IPS DF 6.9 (cell line): ENCODE measurements around the gene NEDD4L.
"Not testable (repeated sequence)": the region's sequence is repeated elsewhere in the genome, so short reads cannot be mapped to it uniquely, and the experiment has no call there.

ENCODE experiments used
- DNase-seq: peaks from one replicate; pipeline ENCODE4 v3.0.0-alpha.2; 2013; ENCODE audit warnings: low read depth, low spot score
- H3K27ac ChIP-seq: one replicate; pipeline ENCODE4 v1.5.1; 2013; ENCODE audit warnings: low read length, control low read depth
- H3K27me3 ChIP-seq: 2 replicates; pipeline ENCODE4 v1.6.1; 2013; ENCODE audit warnings: mild to moderate bottlenecking, low read length; ENCODE audit not compliant: control insufficient read depth, insufficient read depth
- H3K36me3 ChIP-seq: 2 replicates; pipeline ENCODE4 v1.6.1; 2013; ENCODE audit warnings: low read length; ENCODE audit not compliant: control insufficient read depth, insufficient read depth
- H3K4me1 ChIP-seq: 2 replicates; pipeline ENCODE4 v1.6.1; 2013; ENCODE audit warnings: low read length; ENCODE audit not compliant: control insufficient read depth, insufficient read depth
- H3K4me3 ChIP-seq: 2 replicates; pipeline ENCODE4 v1.5.1; 2013; ENCODE audit warnings: mild to moderate bottlenecking, low read length
- H3K9me3 ChIP-seq: 2 replicates; pipeline ENCODE4 v1.6.1; 2013; ENCODE audit warnings: low read length, inconsistent platforms; ENCODE audit not compliant: control insufficient read depth, insufficient read depth
- WGBS: extraction: QIAGEN DNeasy Blood & Tissue Kit; methylation state at CpG from one replicate; pipeline ENCODE4 v1.1.7; 2013; ENCODE audit warnings: mixed read lengths, missing lambda C conversion rate; ENCODE audit not compliant: insufficient read length, insufficient coverage; 5-methylcytosine and 5-hydroxymethylcytosine counted together

Gene NEDD4L

DNA sequence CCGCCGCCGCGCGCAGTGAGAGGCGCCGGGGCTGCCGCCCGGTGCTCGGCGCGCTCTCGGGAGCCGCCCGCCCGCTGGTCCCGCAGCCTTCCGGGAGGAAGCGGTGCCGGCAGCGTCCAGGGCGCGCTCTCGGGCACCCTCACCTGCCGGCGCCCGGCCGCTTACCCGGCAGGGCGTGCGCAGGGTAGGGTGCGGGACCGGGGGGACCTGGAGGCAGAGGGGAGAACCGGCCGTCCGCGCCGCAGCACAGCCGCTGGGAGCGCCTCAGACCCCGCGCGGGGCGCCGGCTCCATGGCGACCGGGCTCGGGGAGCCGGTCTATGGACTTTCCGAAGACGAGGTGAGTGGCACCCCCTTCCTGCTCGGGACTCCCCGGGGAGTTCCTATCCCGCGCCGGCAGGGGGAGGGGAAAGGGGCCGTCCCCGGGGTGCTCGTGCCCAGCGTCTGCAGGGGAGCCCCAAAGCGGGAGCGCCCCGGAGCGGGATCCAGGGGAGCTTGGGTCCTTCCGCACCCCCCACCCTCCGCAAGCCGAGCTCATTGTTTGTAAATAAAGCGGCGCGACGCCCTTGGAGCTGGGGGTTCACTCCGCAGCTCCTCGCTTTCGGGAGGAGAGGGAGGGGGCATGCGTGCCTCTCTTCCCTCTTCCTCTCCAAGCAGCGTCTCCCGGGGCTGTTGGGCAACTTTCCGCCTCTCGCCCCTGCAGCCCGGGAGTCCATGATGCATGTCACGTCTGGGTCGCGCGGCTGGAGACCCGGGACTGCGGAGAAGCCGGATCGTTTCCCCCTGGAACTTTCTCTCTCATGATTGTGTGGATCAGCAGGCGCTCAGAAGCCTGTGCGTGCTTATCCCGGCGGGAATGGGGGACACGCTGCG, 580 bp downstream of the NEDD4L start:
- Histone ChIP-seq H3K27ac (no peak overlapping the region), H3K36me3 (no peaks in the 10 kb centered on the region), H3K4me3 (peak overlapping the region; percentile 96), H3K9me3 (no peaks in the 10 kb centered on the region), H3K4me1 (peaks cover 4% of the 10 kb centered on the region; the same call in 1 of the 2 replicates), H3K27me3 (no peaks in the 10 kb centered on the region; the same call in none of the 2 replicates)
- WGBS = no CpG with 5 or more reads among the region's 94 CpGs
- DNase-seq = no peak

DNA sequence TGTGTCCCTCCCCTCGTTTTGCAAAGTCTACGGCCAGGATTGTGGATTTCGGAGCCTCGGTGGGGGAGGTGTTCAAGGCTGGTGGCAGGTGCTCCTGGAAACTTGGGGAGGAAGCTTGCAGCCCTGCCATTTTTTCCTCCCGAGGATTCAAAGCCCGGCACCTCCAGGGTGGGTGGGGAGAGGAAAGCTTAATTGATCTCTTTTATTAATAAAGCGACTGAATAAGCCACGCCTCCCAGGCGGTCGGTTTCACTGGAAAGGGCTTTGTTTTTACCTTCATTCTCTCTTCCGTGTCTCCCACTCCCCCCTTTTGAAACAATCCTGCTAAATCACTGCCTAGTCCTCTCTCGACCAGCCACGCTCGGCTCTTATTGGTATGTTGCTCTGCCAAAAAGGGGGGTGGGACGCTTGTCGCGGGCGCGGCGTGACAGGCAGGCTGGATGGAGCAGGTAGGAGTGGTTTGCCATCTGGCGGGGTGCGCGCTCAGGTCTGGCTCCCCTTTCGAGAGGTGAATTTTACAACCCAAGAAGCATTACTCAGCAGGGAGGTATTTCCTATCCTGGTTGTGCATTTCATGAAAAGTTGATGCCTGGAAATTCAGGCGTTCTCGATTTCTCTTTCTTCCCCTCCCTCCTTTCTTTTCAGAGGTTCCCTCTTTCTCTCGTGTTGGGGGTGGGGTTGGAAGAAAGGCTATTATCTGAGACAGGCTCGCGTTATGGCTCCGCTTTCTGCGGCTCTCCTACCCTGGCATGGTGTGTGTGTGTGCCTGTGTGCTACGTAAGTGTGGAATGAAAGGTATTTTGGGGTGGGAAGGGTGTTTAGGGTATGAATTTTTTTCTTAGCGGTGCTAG, 1.4 kb downstream of the NEDD4L start:
- H3K9me3 ChIP-seq = no peaks in the 10 kb centered on the region
- no peaks in the 10 kb centered on the region for H3K36me3 ChIP-seq
- H3K27ac ChIP-seq = no peak overlapping the region
- DNase-seq = no peak
- H3K27me3 ChIP-seq = no peaks in the 10 kb centered on the region; the same call in none of the 2 replicates
- 100% methylated on average over 1 of the region's 33 CpGs for WGBS
- H3K4me1 ChIP-seq = peaks cover 4% of the 10 kb centered on the region; the same call in 1 of the 2 replicates
- H3K4me3 ChIP-seq = peak overlapping the region; percentile 96

DNA sequence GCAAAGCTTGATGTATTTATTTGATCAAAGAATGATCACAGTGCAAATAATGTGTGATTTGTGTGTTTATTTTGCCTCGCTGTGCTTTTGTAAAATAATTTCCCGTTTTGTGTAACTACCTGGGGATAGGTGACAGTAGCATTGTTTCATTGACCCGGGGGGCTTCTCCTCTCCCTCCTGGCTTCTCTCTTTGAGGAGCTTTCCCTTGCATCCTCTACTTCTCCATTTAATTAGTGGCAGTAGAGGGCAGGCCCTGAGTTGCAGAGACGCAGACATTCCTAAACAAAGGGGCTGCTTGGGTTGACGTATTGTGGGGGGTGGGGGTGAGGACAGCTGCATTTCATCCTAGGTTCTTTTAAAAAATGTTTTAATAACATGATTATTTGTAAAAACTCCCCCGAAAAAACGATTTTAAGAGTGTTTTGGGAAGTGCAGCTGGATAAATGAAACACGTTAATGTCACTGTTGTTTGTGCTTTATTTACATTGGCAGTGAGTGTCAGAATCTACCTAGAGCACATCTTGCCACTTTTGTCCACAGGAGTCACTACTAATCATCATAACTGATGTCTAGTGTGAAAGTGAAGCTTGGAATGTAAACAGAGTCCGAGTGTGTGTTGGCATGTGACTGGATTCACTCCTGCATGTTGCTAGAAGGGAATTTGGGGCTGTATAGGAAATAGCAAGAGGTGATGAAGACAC, 2.2 kb downstream of the NEDD4L start:
- Histone ChIP-seq H3K4me1 (peaks cover 4% of the 10 kb centered on the region; the same call in 1 of the 2 replicates), H3K36me3 (no peaks in the 10 kb centered on the region), H3K27ac (no peak overlapping the region), H3K4me3 (peak overlapping the region; percentile 96; the same call in 1 of the 2 replicates), H3K9me3 (no peaks in the 10 kb centered on the region), H3K27me3 (no peaks in the 10 kb centered on the region; the same call in none of the 2 replicates)
- no CpG with 5 or more reads among the region's 9 CpGs for WGBS
- DNase-seq = no peak

DNA sequence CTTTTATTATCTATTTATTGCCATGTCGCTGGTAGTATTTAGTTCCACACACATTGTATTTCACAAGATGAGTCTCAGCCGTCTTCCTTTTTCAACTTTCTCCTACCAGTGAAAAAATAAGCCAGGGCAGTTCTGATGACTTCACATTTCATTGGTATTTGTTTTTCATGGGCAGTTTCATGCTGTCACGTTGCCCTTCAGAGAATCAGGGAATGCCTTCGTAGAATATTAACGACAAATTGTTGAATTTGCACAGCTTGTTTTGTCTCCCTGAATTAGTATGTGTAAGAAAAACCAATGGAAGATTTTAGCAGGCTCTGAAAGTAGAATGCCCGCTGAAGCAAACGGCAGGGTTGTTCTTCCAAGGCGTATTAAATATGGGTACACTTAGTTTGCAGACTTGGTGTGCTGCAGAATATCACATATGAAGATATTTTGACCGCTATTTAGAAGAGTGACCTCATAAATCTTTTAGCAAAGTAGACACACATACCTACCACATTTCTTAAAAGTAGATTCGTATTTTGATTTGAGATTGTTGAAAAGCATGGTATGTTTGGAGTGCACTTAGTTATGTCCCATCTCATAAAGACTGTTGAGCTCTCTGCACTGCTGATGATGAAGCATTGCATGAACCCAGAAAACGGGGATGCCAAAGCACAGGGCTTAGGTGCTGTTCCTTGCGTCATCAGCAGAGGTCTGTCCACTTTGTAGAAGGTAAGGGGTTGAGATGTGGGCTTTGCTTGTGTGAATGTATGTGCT, 2.9 kb downstream of the NEDD4L start:
- no peak overlapping the region for H3K4me3 ChIP-seq
- no peak overlapping the region for H3K27ac ChIP-seq
- no peaks in the 10 kb centered on the region for H3K36me3 ChIP-seq
- no CpG with 5 or more reads among the region's 12 CpGs for WGBS
- H3K4me1 ChIP-seq = peaks cover 4% of the 10 kb centered on the region; the same call in 1 of the 2 replicates
- no peaks in the 10 kb centered on the region; the same call in none of the 2 replicates for H3K27me3 ChIP-seq
- no peaks in the 10 kb centered on the region for H3K9me3 ChIP-seq
- no peak for DNase-seq

DNA sequence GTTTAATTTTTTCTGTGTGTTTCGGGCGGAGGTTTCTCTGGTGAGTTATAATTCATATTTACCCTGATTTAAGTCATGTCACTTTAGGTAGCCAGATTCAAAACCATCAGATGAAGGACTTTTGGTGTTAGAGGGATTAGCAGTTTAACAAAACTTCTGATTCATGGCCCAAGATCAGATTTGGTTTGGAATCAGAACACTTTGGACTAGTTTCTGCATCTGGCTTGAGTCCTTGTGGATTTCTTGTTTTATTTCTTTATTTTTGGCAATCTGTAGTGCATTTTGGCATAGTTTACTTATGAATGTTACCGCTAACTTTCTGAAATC, 3.5 kb downstream of the NEDD4L start:
- H3K9me3 ChIP-seq = no peaks in the 10 kb centered on the region
- peaks cover 4% of the 10 kb centered on the region; the same call in 1 of the 2 replicates for H3K4me1 ChIP-seq
- no peak overlapping the region for H3K4me3 ChIP-seq
- no peaks in the 10 kb centered on the region for H3K36me3 ChIP-seq
- DNase-seq = no peak
- H3K27ac ChIP-seq = no peak overlapping the region
- WGBS = no CpG with 5 or more reads among the region's 3 CpGs
- H3K27me3 ChIP-seq = no peaks in the 10 kb centered on the region; the same call in none of the 2 replicates

DNA sequence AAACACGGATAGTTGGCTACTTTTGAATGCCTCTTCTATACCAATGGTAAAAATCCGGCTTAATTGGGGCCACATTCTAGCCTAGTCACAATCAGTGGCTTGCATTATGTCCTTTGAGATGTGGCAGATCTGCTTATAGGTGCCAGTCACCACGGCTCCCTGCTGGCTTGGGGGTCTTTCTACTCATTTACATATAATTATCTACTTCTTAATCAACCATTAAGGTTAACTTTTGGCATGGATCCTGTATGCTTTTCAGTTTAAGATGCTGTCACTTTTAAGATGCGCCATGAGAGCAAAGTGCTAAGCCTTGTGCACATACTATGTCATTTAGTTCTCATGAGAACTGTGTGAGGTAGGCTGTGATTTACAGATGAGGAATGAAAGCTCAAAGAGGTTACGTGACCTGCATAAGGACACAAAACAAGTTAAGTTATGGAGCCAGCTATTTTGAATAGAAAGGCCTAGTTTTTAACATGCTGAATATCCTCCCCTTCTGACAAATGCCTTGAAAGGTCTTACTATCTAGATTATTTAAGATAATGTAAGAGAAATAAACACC, 4.1 kb downstream of the NEDD4L start:
- Histone ChIP-seq H3K27ac (no peak overlapping the region), H3K36me3 (no peaks in the 10 kb centered on the region), H3K27me3 (no peaks in the 10 kb centered on the region; the same call in none of the 2 replicates), H3K9me3 (no peaks in the 10 kb centered on the region), H3K4me1 (peaks cover 3% of the 10 kb centered on the region; the same call in 1 of the 2 replicates), H3K4me3 (no peak overlapping the region)
- no peak for DNase-seq
- WGBS = no CpG with 5 or more reads among the region's 5 CpGs

DNA sequence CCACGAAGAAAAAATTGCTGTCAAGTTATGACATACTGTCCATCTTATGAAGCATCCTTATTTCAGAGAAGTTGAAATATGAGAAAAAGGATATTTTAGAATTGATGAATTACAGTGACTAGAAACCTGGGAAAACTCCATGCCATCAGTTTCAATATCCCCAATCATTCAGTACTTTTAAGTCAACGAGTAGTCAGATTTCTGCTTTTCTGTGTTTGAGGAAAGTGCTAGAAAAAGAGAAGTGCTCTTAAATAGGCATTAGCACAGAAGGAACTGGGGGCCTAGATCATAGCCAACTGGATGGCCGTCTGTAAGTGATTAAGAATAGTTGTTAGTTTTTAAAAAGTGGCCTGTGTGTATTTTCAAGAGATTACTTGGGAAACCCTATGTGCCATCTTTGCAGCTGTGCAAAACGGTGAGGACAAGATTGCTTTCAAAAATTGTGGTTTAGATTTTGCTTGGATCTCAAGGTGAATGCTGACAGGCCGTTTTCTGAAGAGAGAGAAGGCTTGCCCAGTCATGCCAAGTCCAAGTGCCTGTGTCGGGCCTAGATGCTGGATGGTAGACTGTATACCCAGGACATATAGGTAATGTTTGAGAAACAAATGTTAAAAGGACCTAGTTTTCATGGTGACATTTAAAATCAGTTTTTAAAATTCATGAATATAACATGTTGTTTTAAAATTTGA, 5.1 kb downstream of the NEDD4L start:
- H3K4me3 ChIP-seq = no peak overlapping the region
- H3K27me3 ChIP-seq = no peaks in the 10 kb centered on the region; the same call in none of the 2 replicates
- no peaks in the 10 kb centered on the region for H3K36me3 ChIP-seq
- no peak for DNase-seq
- H3K9me3 ChIP-seq = no peaks in the 10 kb centered on the region
- H3K27ac ChIP-seq = no peak overlapping the region
- peaks cover 3% of the 10 kb centered on the region; the same call in 1 of the 2 replicates for H3K4me1 ChIP-seq
- WGBS = no CpG with 5 or more reads among the region's 6 CpGs

DNA sequence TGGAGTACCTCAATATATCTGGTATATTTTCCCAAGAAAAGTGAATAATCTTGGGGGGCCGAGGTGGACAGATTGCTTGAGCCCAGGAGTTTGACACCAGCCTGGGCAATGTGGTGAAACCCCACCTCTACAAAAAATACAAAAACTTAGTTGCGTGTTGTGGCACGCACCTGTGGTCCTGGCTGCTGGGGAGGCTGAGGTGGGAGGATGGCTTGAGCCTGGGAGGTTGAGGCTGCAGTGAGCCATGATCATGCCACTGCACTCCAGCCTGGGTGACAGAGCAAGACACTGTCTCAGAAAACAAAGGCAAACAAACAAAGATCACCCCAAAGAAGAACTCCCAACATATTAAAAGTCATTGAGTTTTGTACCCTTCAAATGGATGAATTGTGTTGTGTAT, 6.9 kb downstream of the NEDD4L start:
- H3K4me3 ChIP-seq, DNase-seq, H3K36me3 ChIP-seq, H3K27me3 ChIP-seq, H3K27ac ChIP-seq, H3K9me3 ChIP-seq, H3K4me1 ChIP-seq: not testable (repeated sequence)
- WGBS = no CpG with 5 or more reads among the region's 3 CpGs

DNA sequence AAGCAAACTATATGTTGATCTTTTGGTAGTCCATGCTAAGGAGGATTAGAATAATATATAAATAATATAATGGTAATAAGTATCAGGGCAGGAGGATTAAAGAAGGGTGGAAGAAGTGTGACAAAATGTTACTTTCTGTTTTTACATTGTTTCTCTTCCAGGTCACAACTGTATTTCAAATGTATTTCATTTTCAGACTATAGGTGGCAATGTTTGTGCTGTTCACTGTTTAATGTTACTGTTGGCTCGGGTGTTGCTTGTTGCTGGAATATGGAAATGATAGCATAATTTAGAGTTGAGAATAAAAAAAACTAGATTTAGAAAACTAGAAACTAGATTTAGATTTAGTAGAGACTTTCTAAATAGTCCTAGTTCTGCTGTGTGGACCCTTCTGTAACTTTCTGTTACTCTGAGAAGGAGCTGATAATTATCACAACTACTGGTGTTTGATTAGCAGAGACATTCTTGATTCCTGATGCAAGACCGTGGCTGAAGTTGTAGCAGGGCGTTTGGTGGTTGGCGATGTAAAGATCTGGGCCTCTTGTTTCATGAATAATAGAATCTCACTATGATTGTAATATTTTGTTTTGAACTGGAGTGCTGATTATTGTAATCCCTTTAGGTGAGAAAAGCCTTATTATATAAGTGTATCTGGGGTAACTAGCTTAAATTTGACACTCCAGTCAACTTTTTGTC, 7.9 kb downstream of the NEDD4L start:
- WGBS = no CpG with 5 or more reads among the region's 4 CpGs
- no peak overlapping the region for H3K27ac ChIP-seq
- DNase-seq = no peak
- H3K4me3 ChIP-seq = no peak overlapping the region
- no peaks in the 10 kb centered on the region for H3K9me3 ChIP-seq
- H3K4me1 ChIP-seq = no peaks in the 10 kb centered on the region
- no peaks in the 10 kb centered on the region for H3K36me3 ChIP-seq
- no peaks in the 10 kb centered on the region; the same call in 1 of the 2 replicates for H3K27me3 ChIP-seq
